ENCODE results near the gene FOXC1. TPM values are rescaled to one million over a fixed set of nuclear protein-coding genes. Genes with fewer than 3 reads are reported as not detected.

The FOXC1 gene
- total and polyA plus RNA-seq, 2 donors from 2014 or later = 18.0 to 58.5 TPM

DNA sequence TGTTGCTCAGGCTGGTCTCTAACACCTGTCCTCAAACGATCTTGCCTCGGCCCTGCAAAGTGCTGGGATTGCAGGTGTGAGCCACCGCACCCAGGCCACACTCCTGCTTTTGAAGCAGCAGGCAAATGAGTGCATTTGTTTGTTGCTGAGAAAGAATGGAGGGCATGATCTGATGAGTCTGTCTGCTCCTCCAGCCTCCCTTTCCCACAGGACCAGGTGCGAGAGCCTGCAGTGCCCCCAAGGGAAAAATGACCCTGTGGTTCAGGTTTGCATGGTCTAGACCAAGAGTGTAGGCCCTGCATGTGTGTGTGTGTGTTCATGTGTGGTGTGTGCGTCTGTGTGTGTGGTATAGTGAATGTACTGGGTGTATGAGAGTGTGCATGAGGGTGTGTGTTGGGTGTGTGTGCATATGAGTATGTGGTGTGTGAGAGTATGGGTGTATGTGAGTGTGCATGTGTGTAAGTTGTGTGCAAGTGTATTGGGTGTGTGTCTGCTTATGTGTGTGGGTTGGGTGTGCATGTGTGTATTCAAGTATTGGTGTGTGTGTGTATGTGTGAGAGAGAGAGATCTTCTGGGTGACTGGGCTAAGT lies 22.8 kb upstream of the FOXC1 start:
- H3K27me3 ChIP-seq (ENCODE audit: control insufficient read depth, insufficient read depth, low read length) = no peaks in the 10 kb centered on the region
- H3K4me3 ChIP-seq (ENCODE audit: low read length in 3 of 3) = no peak overlapping the region
- H3K9ac ChIP-seq (ENCODE audit: low read length in 3 of 3) = no peak overlapping the region
- no peaks in the 10 kb centered on the region for H3K9me3 ChIP-seq (ENCODE audit: control insufficient read depth in 2 of 3, insufficient read depth in 1 of 3, low read length in 3 of 3)
- intact Hi-C loops (cut with DNase I) = no loop called here
- H3K27ac ChIP-seq (ENCODE audit: low read depth in 2 of 2, low read length in 2 of 2) = no peak overlapping the region
- TF ChIP-seq, protein P1, sequence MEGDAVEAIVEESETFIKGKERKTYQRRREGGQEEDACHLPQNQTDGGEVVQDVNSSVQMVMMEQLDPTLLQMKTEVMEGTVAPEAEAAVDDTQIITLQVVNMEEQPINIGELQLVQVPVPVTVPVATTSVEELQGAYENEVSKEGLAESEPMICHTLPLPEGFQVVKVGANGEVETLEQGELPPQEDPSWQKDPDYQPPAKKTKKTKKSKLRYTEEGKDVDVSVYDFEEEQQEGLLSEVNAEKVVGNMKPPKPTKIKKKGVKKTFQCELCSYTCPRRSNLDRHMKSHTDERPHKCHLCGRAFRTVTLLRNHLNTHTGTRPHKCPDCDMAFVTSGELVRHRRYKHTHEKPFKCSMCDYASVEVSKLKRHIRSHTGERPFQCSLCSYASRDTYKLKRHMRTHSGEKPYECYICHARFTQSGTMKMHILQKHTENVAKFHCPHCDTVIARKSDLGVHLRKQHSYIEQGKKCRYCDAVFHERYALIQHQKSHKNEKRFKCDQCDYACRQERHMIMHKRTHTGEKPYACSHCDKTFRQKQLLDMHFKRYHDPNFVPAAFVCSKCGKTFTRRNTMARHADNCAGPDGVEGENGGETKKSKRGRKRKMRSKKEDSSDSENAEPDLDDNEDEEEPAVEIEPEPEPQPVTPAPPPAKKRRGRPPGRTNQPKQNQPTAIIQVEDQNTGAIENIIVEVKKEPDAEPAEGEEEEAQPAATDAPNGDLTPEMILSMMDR (IDR thresholded peaks at IDR 0.05; ENCODE audit: borderline replicate concordance, extremely low read depth, insufficient read depth) = no peak
- FAIRE-seq (no peak), DNase-seq (no peak)
- H3K36me3 ChIP-seq (ENCODE audit: control insufficient read depth in 2 of 3, insufficient read depth in 3 of 3, low read length in 3 of 3) = no peaks in the 10 kb centered on the region
- H3K4me1 ChIP-seq (ENCODE audit: control insufficient read depth in 2 of 3, insufficient read depth in 2 of 3, low read depth in 1 of 3, low read length in 3 of 3) = no peaks in the 10 kb centered on the region

DNA sequence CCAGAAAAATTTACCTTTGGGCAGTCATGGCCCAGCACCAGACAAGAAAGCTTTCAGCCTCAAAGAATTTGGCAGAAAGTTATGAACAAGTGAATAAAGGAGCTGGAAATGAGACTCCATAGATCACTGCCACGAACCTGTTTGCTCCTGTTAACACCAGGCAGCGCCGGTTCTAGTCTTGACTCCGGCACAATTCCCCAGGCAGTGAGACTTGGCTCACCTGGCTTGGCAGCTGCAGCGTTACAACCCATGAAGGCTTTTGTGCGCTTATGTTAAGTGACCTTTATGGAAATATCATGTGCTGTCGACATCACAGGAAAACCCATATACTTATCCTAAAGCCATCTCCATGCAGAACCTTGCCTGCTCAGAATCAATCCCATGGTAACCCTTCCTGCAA lies 22.2 kb upstream of the FOXC1 start:
- Histone ChIP-seq H3K27me3 (ENCODE audit: control insufficient read depth, insufficient read depth, low read length) (no peaks in the 10 kb centered on the region), H3K36me3 (ENCODE audit: control insufficient read depth in 2 of 3, insufficient read depth in 3 of 3, low read length in 3 of 3) (no peaks in the 10 kb centered on the region), H3K4me1 (ENCODE audit: control insufficient read depth in 2 of 3, insufficient read depth in 2 of 3, low read depth in 1 of 3, low read length in 3 of 3) (no peaks in the 10 kb centered on the region), H3K27ac (ENCODE audit: low read depth in 2 of 2, low read length in 2 of 2) (no peak overlapping the region), H3K4me3 (ENCODE audit: low read length in 3 of 3) (no peak overlapping the region), H3K9ac (ENCODE audit: low read length in 3 of 3) (no peak overlapping the region), H3K9me3 (ENCODE audit: control insufficient read depth in 2 of 3, insufficient read depth in 1 of 3, low read length in 3 of 3) (no peaks in the 10 kb centered on the region)
- intact Hi-C loops (cut with DNase I) = no loop called here
- DNase-seq (no peak), FAIRE-seq (no peak)
- TF ChIP-seq, protein P1 (IDR thresholded peaks at IDR 0.05; ENCODE audit: borderline replicate concordance, extremely low read depth, insufficient read depth) = no peak

DNA sequence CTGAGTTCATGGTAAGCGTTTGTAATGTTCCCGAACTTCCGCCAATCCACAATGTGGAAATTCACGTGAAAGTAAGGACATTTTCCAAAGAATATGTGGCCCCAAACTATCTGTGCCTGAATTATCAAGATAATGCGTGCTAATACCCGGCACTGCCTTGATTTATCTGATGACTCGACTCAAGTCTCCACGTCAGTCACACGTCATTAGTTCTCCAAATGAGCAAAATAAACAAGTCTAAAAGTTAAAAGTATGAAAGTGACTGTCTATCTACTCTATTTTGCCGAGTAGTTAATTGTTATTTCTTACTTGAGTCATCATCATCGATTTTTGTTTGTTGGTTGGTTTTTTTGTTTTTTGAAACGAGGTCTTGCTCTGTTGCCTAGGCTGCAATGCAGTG lies 21.7 kb upstream of the FOXC1 start:
- no peak for FAIRE-seq
- H3K4me3 ChIP-seq (ENCODE audit: low read length in 3 of 3) = no peak overlapping the region

More for the DNA sequence above, 21.7 kb upstream of the FOXC1 start:
- Histone ChIP-seq H3K9ac (ENCODE audit: low read length in 3 of 3) (no peak overlapping the region), H3K4me1 (ENCODE audit: control insufficient read depth in 2 of 3, insufficient read depth in 2 of 3, low read depth in 1 of 3, low read length in 3 of 3) (no peaks in the 10 kb centered on the region), H3K27me3 (ENCODE audit: control insufficient read depth, insufficient read depth, low read length) (no peaks in the 10 kb centered on the region), H3K27ac (ENCODE audit: low read depth in 2 of 2, low read length in 2 of 2) (no peak overlapping the region), H3K9me3 (ENCODE audit: control insufficient read depth in 2 of 3, insufficient read depth in 1 of 3, low read length in 3 of 3) (no peaks in the 10 kb centered on the region), H3K36me3 (ENCODE audit: control insufficient read depth in 2 of 3, insufficient read depth in 3 of 3, low read length in 3 of 3) (no peaks in the 10 kb centered on the region)
- DNase-seq = no peak
- intact Hi-C loops (cut with DNase I) = no loop called here
- TF ChIP-seq, protein P1 (IDR thresholded peaks at IDR 0.05; ENCODE audit: borderline replicate concordance, extremely low read depth, insufficient read depth) = no peak
